ENCODE results near the gene CDC16. TPM values are rescaled to one million over a fixed set of nuclear protein-coding genes. Genes with fewer than 3 reads are reported as not detected.
A peak's percentile ranks its signal among the peaks of the same experiment; 100 is the strongest.

CDC16 gene
- total and polyA plus RNA-seq, 2 of the 13 experiments (the other 11 are each of a cell fraction or from before 2014, with no cell fraction given): 24.2 to 60.9 TPM

DNA sequence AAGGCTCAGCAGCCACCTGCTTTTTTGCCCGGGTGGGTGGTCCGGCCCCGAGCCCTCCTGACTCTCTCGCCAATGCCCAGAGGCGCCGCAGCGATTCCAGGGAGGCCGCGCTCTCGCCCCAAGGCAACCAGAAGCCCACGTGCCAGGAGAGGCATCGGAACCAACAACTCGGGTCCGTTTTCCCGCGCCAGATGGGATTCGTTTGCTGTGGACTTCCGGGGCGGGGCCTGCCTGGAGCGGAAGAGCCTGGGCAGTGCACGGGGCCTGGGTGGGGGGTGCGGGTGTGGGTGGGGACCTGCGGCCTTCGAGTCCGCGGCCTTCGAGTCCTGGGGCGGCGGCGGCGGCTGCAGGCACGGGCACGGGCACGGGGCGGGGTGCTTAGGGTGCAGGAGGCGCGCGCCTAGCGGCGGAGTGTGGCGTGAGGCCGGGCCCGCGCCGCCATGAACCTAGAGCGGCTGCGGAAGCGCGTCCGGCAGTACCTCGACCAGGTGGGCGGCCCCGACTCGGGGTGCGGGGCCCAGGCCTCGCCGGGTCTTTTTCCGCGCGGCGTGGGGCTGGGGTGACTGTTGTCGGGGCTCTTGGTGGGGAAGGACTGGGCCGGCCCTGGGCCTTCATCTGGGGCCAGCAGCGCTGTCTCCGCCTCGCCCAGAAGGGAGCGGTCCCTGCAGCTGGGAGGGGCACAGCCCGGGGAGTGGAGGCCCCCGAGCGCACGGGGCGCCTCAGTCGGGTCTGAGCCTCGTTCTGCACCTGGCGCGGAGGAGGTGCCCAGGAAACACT, at the start of gene CDC16 (continued):
- peak; percentile 65 for TF ChIP-seq YY1 (IDR thresholded peaks at IDR 0.05; ENCODE audit: insufficient read depth, insufficient replicate concordance, low read depth, low read length)
- peak; percentile 40; the same call in 1 of the 2 replicates for TF ChIP-seq ZSCAN30 (CRISPR knock-in tag; IDR thresholded peaks at IDR 0.05)
- TF ChIP-seq, protein P1, sequence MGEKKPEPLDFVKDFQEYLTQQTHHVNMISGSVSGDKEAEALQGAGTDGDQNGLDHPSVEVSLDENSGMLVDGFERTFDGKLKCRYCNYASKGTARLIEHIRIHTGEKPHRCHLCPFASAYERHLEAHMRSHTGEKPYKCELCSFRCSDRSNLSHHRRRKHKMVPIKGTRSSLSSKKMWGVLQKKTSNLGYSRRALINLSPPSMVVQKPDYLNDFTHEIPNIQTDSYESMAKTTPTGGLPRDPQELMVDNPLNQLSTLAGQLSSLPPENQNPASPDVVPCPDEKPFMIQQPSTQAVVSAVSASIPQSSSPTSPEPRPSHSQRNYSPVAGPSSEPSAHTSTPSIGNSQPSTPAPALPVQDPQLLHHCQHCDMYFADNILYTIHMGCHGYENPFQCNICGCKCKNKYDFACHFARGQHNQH (CRISPR knock-in tag; IDR thresholded peaks at IDR 0.05): peak; percentile 71; the same call in 1 of the 2 replicates
- peak; percentile 70; the same call in 1 of the 2 replicates for TF ChIP-seq SALL2 (CRISPR knock-in tag; IDR thresholded peaks at IDR 0.05)
- TF ChIP-seq ZNF180 (CRISPR knock-in tag; IDR thresholded peaks at IDR 0.05; ENCODE audit: borderline replicate concordance, low read depth): no peak
- TF ChIP-seq, protein P2, sequence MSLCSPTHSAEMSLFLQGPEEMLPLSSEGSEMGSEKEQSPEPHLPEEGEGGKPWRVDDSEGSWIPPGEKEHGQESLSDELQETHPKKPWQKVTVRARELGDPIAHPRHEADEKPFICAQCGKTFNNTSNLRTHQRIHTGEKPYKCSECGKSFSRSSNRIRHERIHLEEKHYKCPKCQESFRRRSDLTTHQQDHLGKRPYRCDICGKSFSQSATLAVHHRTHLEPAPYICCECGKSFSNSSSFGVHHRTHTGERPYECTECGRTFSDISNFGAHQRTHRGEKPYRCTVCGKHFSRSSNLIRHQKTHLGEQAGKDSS (CRISPR knock-in tag; IDR thresholded peaks at IDR 0.05; ENCODE audit: borderline replicate concordance, low read depth): peak; percentile 78; the same call in 1 of the 2 replicates
- TF ChIP-seq GABPB1 (CRISPR knock-in tag; IDR thresholded peaks at IDR 0.05): peak; percentile 96
- TF ChIP-seq MED8 (CRISPR knock-in tag; IDR thresholded peaks at IDR 0.05; ENCODE audit: insufficient replicate concordance): peak; percentile 44
- TF ChIP-seq, protein P3, sequence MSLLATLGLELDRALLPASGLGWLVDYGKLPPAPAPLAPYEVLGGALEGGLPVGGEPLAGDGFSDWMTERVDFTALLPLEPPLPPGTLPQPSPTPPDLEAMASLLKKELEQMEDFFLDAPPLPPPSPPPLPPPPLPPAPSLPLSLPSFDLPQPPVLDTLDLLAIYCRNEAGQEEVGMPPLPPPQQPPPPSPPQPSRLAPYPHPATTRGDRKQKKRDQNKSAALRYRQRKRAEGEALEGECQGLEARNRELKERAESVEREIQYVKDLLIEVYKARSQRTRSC (CRISPR knock-in tag; IDR thresholded peaks at IDR 0.05; ENCODE audit: low read depth): no peak
- peak; percentile 57 for TF ChIP-seq FOXA3 (CRISPR knock-in tag; IDR thresholded peaks at IDR 0.05)
- TF ChIP-seq CBX1 (IDR thresholded peaks at IDR 0.05; ENCODE audit: low read depth): peak; percentile 100
- TF ChIP-seq, protein P4, sequence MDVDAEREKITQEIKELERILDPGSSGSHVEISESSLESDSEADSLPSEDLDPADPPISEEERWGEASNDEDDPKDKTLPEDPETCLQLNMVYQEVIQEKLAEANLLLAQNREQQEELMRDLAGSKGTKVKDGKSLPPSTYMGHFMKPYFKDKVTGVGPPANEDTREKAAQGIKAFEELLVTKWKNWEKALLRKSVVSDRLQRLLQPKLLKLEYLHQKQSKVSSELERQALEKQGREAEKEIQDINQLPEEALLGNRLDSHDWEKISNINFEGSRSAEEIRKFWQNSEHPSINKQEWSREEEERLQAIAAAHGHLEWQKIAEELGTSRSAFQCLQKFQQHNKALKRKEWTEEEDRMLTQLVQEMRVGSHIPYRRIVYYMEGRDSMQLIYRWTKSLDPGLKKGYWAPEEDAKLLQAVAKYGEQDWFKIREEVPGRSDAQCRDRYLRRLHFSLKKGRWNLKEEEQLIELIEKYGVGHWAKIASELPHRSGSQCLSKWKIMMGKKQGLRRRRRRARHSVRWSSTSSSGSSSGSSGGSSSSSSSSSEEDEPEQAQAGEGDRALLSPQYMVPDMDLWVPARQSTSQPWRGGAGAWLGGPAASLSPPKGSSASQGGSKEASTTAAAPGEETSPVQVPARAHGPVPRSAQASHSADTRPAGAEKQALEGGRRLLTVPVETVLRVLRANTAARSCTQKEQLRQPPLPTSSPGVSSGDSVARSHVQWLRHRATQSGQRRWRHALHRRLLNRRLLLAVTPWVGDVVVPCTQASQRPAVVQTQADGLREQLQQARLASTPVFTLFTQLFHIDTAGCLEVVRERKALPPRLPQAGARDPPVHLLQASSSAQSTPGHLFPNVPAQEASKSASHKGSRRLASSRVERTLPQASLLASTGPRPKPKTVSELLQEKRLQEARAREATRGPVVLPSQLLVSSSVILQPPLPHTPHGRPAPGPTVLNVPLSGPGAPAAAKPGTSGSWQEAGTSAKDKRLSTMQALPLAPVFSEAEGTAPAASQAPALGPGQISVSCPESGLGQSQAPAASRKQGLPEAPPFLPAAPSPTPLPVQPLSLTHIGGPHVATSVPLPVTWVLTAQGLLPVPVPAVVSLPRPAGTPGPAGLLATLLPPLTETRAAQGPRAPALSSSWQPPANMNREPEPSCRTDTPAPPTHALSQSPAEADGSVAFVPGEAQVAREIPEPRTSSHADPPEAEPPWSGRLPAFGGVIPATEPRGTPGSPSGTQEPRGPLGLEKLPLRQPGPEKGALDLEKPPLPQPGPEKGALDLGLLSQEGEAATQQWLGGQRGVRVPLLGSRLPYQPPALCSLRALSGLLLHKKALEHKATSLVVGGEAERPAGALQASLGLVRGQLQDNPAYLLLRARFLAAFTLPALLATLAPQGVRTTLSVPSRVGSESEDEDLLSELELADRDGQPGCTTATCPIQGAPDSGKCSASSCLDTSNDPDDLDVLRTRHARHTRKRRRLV (CRISPR knock-in tag; IDR thresholded peaks at IDR 0.05): 0 out of 2 replicates have a peak, but pooled peaks have one; percentile 44
- no peak for TF ChIP-seq HDAC6 (IDR thresholded peaks at IDR 0.05; ENCODE audit: low read depth, low read length)
- TF ChIP-seq RFXANK (CRISPR knock-in tag; IDR thresholded peaks at IDR 0.05): peak; percentile 64; the same call in 1 of the 2 replicates
- TF ChIP-seq, protein P5, sequence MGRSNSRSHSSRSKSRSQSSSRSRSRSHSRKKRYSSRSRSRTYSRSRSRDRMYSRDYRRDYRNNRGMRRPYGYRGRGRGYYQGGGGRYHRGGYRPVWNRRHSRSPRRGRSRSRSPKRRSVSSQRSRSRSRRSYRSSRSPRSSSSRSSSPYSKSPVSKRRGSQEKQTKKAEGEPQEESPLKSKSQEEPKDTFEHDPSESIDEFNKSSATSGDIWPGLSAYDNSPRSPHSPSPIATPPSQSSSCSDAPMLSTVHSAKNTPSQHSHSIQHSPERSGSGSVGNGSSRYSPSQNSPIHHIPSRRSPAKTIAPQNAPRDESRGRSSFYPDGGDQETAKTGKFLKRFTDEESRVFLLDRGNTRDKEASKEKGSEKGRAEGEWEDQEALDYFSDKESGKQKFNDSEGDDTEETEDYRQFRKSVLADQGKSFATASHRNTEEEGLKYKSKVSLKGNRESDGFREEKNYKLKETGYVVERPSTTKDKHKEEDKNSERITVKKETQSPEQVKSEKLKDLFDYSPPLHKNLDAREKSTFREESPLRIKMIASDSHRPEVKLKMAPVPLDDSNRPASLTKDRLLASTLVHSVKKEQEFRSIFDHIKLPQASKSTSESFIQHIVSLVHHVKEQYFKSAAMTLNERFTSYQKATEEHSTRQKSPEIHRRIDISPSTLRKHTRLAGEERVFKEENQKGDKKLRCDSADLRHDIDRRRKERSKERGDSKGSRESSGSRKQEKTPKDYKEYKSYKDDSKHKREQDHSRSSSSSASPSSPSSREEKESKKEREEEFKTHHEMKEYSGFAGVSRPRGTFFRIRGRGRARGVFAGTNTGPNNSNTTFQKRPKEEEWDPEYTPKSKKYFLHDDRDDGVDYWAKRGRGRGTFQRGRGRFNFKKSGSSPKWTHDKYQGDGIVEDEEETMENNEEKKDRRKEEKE (IDR thresholded peaks at IDR 0.05): no peak
- TF ChIP-seq, protein P6, sequence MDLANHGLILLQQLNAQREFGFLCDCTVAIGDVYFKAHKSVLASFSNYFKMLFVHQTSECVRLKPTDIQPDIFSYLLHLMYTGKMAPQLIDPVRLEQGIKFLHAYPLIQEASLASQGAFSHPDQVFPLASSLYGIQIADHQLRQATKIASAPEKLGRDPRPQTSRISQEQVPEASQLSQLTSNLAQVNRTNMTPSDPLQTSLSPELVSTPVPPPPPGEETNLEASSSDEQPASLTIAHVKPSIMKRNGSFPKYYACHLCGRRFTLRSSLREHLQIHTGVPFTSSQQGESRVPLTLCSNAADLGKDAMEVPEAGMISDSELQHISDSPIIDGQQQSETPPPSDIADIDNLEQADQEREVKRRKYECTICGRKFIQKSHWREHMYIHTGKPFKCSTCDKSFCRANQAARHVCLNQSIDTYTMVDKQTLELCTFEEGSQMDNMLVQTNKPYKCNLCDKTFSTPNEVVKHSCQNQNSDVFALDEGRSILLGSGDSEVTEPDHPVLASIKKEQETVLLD (CRISPR knock-in tag; IDR thresholded peaks at IDR 0.05; ENCODE audit: low read depth): peak; percentile 87
